ENCODE data around the gene EYS.
A peak's percentile ranks its signal among the peaks of the same experiment; 100 is the strongest.
"Not testable (repeated sequence)": the region's sequence is repeated elsewhere in the genome, so short reads cannot be mapped to it uniquely, and the experiment has no call there.

The EYS gene

GRCh38 chr6:65452333-65452732, 254.7 kb downstream of the EYS start:
- no peak for DNase-seq (ENCODE audit: low spot score)

GRCh38 chr6:65450451-65450850, 256.6 kb downstream of the EYS start:
- no peak for DNase-seq (ENCODE audit: low spot score)

- DNase-seq (ENCODE audit: low spot score), result no peak
Observed at GRCh38 chr6:65449926-65450325, 257.1 kb downstream of the EYS start.

GRCh38 chr6:65448866-65449265, 258.2 kb downstream of the EYS start:
- DNase-seq (ENCODE audit: low spot score), result no peak

- no peak for DNase-seq (ENCODE audit: low spot score)
Observed at GRCh38 chr6:65436281-65436680, 270.7 kb downstream of the EYS start.

- no peak for DNase-seq (ENCODE audit: low spot score)
Observed at GRCh38 chr6:65416621-65417020, 290.4 kb downstream of the EYS start.

GRCh38 chr6:65410309-65410708, 296.7 kb downstream of the EYS start:
- DNase-seq (ENCODE audit: low spot score), result no peak

- no peak for DNase-seq (ENCODE audit: low spot score)
Observed at GRCh38 chr6:65402564-65402963, 304.5 kb downstream of the EYS start.

- DNase-seq (ENCODE audit: low spot score), result no peak
Observed at GRCh38 chr6:65399355-65400084, 307.5 kb downstream of the EYS start.

- no peak for DNase-seq (ENCODE audit: low spot score)
Observed at GRCh38 chr6:65398851-65399250, 308.2 kb downstream of the EYS start.

GRCh38 chr6:65350530-65350929, 356.5 kb downstream of the EYS start:
- DNase-seq (ENCODE audit: low spot score), result no peak

- DNase-seq (ENCODE audit: low spot score), result not testable (repeated sequence)
Observed at GRCh38 chr6:65302655-65303054, 404.4 kb downstream of the EYS start.

- no peak for DNase-seq (ENCODE audit: low spot score)
Observed at GRCh38 chr6:65299236-65299635, 407.8 kb downstream of the EYS start.

GRCh38 chr6:65295812-65296211, 411.2 kb downstream of the EYS start:
- DNase-seq (ENCODE audit: low spot score), result no peak

GRCh38 chr6:65289491-65289890, 417.5 kb downstream of the EYS start:
- DNase-seq (ENCODE audit: low spot score), result peak; percentile 0

- no peak for DNase-seq (ENCODE audit: low spot score)
Observed at GRCh38 chr6:65285275-65285674, 421.8 kb downstream of the EYS start.

- DNase-seq (ENCODE audit: low spot score), result no peak
Observed at GRCh38 chr6:65280060-65280459, 427.0 kb downstream of the EYS start.

- DNase-seq (ENCODE audit: low spot score), result no peak
Observed at GRCh38 chr6:65262241-65262640, 444.8 kb downstream of the EYS start.

GRCh38 chr6:65259982-65260381, 447.0 kb downstream of the EYS start:
- DNase-seq (ENCODE audit: low spot score), result no peak

GRCh38 chr6:65259059-65259458, 448.0 kb downstream of the EYS start:
- DNase-seq (ENCODE audit: low spot score), result peak; percentile 11

GRCh38 chr6:65253041-65253440, 454.0 kb downstream of the EYS start:
- no peak for DNase-seq (ENCODE audit: low spot score)

GRCh38 chr6:65248101-65248610, 458.9 kb downstream of the EYS start:
- DNase-seq (ENCODE audit: low spot score), result no peak

GRCh38 chr6:65231616-65232015, 475.4 kb downstream of the EYS start:
- peak; percentile 5 for DNase-seq (ENCODE audit: low spot score)

- no peak for DNase-seq (ENCODE audit: low spot score)
Observed at GRCh38 chr6:65229825-65230224, 477.2 kb downstream of the EYS start.

Data from COLO829 (cell line).